ENCODE measurements around the gene ACSM6. TPM values are rescaled to one million over a fixed set of nuclear protein-coding genes. Genes with fewer than 3 reads are reported as not detected.

The ACSM6 gene
- total RNA-seq, 1 donor from 2014 or later: not detected

GRCh38 chr10:95250856-95251255 lies 56.8 kb downstream of the ACSM6 start:
- DNase-seq (ENCODE audit: low read depth): no peak
- H3K4me3 ChIP-seq (ENCODE audit: low read depth, low read length): no peak overlapping the region
- no peaks in the 10 kb centered on the region for H3K27me3 ChIP-seq (ENCODE audit: control insufficient read depth, insufficient read depth, low read length)
- TF ChIP-seq CTCF (IDR thresholded peaks at IDR 0.05; ENCODE audit: insufficient read depth, low read length, poor library complexity, severe bottlenecking): no peak
- peaks cover 2% of the 10 kb centered on the region for H3K36me3 ChIP-seq (ENCODE audit: control insufficient read depth, insufficient read depth, low read length)

DNA sequence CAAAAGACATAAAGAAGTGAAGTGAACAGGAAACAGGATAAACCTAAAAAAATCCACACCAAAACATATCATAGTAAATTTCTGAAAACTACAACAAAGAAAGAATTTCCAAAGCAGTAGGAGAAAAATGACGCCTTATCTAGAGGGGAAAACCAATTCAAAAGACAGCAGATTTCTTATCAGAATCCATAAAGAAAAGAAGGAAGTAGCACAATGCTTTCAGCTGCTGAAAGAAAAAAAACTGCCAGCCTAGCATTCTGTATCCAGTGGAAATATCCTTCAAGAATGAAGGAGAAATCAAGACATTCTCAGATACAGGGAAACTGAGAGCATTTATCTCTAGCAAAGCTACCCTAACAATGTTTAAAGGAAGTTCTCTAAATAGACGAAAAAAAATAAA lies 59.0 kb downstream of the ACSM6 start:
- DNase-seq (ENCODE audit: low read depth): no peak
- Histone ChIP-seq H3K27me3 (ENCODE audit: control insufficient read depth, insufficient read depth, low read length) (no peaks in the 10 kb centered on the region), H3K36me3 (ENCODE audit: control insufficient read depth, insufficient read depth, low read length) (no peaks in the 10 kb centered on the region)

DNA sequence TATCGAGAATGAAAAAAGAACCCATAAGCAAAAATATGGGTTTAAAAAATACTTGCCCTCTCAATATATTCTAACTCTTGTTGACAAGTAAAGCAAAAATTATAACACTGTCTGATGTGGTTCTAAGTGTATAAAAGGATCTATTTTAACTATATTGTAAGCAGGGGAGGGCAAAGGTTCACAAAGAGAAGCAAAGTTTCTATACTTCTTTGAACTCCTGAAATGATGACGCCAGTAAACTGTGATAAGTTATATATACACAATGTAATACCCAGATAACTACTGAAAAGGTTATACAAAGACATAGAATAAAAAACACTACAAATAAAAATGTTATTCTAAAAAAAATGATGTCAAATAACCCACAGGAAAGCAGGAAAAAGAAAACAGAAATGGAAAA lies 59.6 kb downstream of the ACSM6 start:
- TF ChIP-seq CTCF (IDR thresholded peaks at IDR 0.05; ENCODE audit: insufficient read depth, low read length, poor library complexity, severe bottlenecking): no peak
- Histone ChIP-seq H3K27me3 (ENCODE audit: control insufficient read depth, insufficient read depth, low read length) (no peaks in the 10 kb centered on the region), H3K4me3 (ENCODE audit: low read depth, low read length) (no peak overlapping the region), H3K36me3 (ENCODE audit: control insufficient read depth, insufficient read depth, low read length) (no peaks in the 10 kb centered on the region)
- no peak for DNase-seq (ENCODE audit: low read depth)

More for the DNA sequence above, 59.0 kb downstream of the ACSM6 start:
- no peak for TF ChIP-seq CTCF (IDR thresholded peaks at IDR 0.05; ENCODE audit: insufficient read depth, low read length, poor library complexity, severe bottlenecking)
- no peak overlapping the region for H3K4me3 ChIP-seq (ENCODE audit: low read depth, low read length)

DNA sequence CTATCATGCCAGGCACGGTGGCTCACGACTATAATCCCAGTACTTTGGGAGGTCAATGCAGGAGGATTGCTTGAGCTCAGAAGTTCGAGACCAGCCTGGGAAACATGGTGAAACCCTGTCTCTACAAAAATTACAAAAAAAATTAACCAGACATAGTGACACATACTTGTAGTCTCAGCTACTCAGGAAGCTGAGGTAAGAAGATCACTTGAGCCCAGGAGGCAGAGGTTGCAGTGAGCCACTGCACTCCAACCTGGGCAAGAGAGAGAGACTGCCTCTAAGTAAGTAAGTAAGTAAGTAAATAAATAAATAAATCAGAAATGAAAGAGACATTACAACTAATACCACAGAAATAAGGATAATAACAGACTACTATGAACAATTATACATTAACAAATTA lies 60.6 kb downstream of the ACSM6 start:
- no peak for DNase-seq (ENCODE audit: low read depth)
- Histone ChIP-seq H3K27me3 (ENCODE audit: control insufficient read depth, insufficient read depth, low read length) (no peaks in the 10 kb centered on the region), H3K4me3 (ENCODE audit: low read depth, low read length) (no peak overlapping the region), H3K36me3 (ENCODE audit: control insufficient read depth, insufficient read depth, low read length) (no peaks in the 10 kb centered on the region)
- no peak for TF ChIP-seq CTCF (IDR thresholded peaks at IDR 0.05; ENCODE audit: insufficient read depth, low read length, poor library complexity, severe bottlenecking)

DNA sequence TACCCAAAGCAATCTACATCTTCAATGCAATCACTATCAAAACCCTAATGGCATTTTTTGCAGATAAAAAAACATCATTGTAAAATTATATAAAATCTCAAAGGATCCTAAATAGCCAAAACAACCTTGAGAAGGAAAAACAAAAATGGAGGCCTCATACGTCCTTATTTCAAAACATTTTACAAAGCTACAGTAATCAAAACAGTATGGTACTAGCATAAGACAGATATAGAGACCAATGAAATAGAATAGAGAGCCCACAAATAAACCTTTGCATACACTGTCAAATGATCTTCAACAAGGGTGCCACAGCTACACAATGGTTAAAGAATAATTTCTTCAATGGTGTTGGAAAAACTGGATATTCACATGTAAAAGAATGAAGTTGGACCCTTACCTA lies 62.2 kb downstream of the ACSM6 start:
- no peak for DNase-seq (ENCODE audit: low read depth)
- Histone ChIP-seq H3K4me3 (ENCODE audit: low read depth, low read length) (no peak overlapping the region), H3K27me3 (ENCODE audit: control insufficient read depth, insufficient read depth, low read length) (no peaks in the 10 kb centered on the region), H3K36me3 (ENCODE audit: control insufficient read depth, insufficient read depth, low read length) (no peaks in the 10 kb centered on the region)
- no peak for TF ChIP-seq CTCF (IDR thresholded peaks at IDR 0.05; ENCODE audit: insufficient read depth, low read length, poor library complexity, severe bottlenecking)

GRCh38 chr10:95257849-95258248 lies 63.8 kb downstream of the ACSM6 start:
- TF ChIP-seq CTCF (IDR thresholded peaks at IDR 0.05; ENCODE audit: insufficient read depth, low read length, poor library complexity, severe bottlenecking): no peak
- Histone ChIP-seq H3K36me3 (ENCODE audit: control insufficient read depth, insufficient read depth, low read length) (no peaks in the 10 kb centered on the region), H3K4me3 (ENCODE audit: low read depth, low read length) (no peak overlapping the region), H3K27me3 (ENCODE audit: control insufficient read depth, insufficient read depth, low read length) (no peaks in the 10 kb centered on the region)
- no peak for DNase-seq (ENCODE audit: low read depth)

Measured in kidney epithelial cell (primary cell).